SK-N-SH (cell line): Measurements from ENCODE around the gene TACSTD2. TPM values are rescaled to one million over a fixed set of nuclear protein-coding genes. Genes with fewer than 3 reads are reported as not detected.

Source experiments
- CTCF ChIA-PET: fragments of 300-600, 350-600 bp; formaldehyde crosslinking; extraction: SDS; loops from one replicate; lab custom pipeline; 2021; lab: Yijun Ruan, JAX
- POLR2A ChIA-PET: fragments of 350-600 bp; sonication (Branson Sonifier 250); formaldehyde crosslinking; extraction: SDS; loops from one replicate; lab custom pipeline; 2020; ENCODE audit warnings: antibody characterized with exemption, inconsistent platforms; lab: Yijun Ruan, JAX
- DNase-seq: peaks from one replicate; pipeline ENCODE4 v3.0.0; 2012
- H2AFZ ChIP-seq: fragments of 200-600 bp; sonication (generic); 2 replicates; pipeline ENCODE4 v1.8.1; 2016; ENCODE audit warnings: antibody characterized with exemption, mild to moderate bottlenecking, low read depth
- H3F3A ChIP-seq: fragments of 200-600 bp; sonication (generic); replicated peaks from 2 replicates; pipeline ENCODE3; 2016; ENCODE audit warnings: antibody characterized with exemption, mild to moderate bottlenecking; ENCODE audit not compliant: insufficient read depth
- H3K27ac ChIP-seq, 2 experiments: fragments of 200-500 bp in 1 of 2; fragments of 200-600 bp in 1 of 2; sonication (Bioruptor generic) in 1 of 2; sonication (generic), shearing (Covaris generic) in 1 of 2; 2 replicates each; pipeline versions ENCODE4 v1.5.1 to v1.6.1; 2014 to 2016; ENCODE audit warnings: low read depth in 2 of 2, inconsistent platforms in 1 of 2, low read length in 1 of 2, mild to moderate bottlenecking in 1 of 2, mixed read lengths in 1 of 2
- H3K27me3 ChIP-seq: fragments of 200-600 bp; sonication (generic), shearing (Covaris generic); 2 replicates; pipeline ENCODE4 v1.6.1; 2016; ENCODE audit warnings: mixed run types; ENCODE audit not compliant: insufficient read depth
- H3K36me3 ChIP-seq, 2 experiments: fragments of 200-500 bp in 1 of 2; fragments of 200-600 bp in 1 of 2; sonication (Bioruptor generic) in 1 of 2; sonication (generic) in 1 of 2; replicated peaks in 1 of 2; 2 replicates each; pipeline versions ENCODE3 to v1.5.1; 2014 to 2016; ENCODE audit warnings: low read length in 1 of 2, mild to moderate bottlenecking in 1 of 2; ENCODE audit not compliant: insufficient read depth in 2 of 2, control insufficient read depth in 1 of 2
- H3K4me1 ChIP-seq, 2 experiments: fragments of 200-500 bp in 1 of 2; fragments of 200-600 bp in 1 of 2; sonication (Bioruptor generic) in 1 of 2; sonication (generic), shearing (Covaris generic) in 1 of 2; 2 replicates each; pipeline versions ENCODE4 v1.5.1 to v1.6.1; 2014 to 2016; ENCODE audit warnings: low read depth in 1 of 2, low read length in 1 of 2, mixed run types in 1 of 2; ENCODE audit not compliant: insufficient read depth in 2 of 2, control insufficient read depth in 1 of 2
- H3K4me2 ChIP-seq: fragments of 200-600 bp; sonication (generic), shearing (Covaris generic); 2 replicates; pipeline ENCODE4 v1.6.1; 2017; ENCODE audit warnings: mixed run types
- H3K4me3 ChIP-seq, 2 experiments: fragments of 200-500 bp in 1 of 2; fragments of 200-600 bp in 1 of 2; sonication (Bioruptor generic) in 1 of 2; sonication (generic), shearing (Covaris generic) in 1 of 2; 2 replicates each; pipeline versions ENCODE4 v1.5.1 to v1.8.1; 2014 to 2016; ENCODE audit warnings: low read depth in 2 of 2, inconsistent platforms in 1 of 2, low read length in 1 of 2, mild to moderate bottlenecking in 1 of 2, mixed read lengths in 1 of 2, moderate library complexity in 1 of 2
- H3K79me2 ChIP-seq: fragments of 200-600 bp; sonication (generic); 2 replicates; pipeline ENCODE4 v1.8.1; 2017; ENCODE audit warnings: mild to moderate bottlenecking; ENCODE audit not compliant: insufficient read depth
- H3K9ac ChIP-seq: fragments of 200-600 bp; sonication (generic); 2 replicates; pipeline ENCODE4 v1.6.1; 2017; ENCODE audit warnings: mixed run types
- H3K9me2 ChIP-seq: fragments of 200-600 bp; sonication (generic); 2 replicates; pipeline ENCODE4 v1.6.1; 2017; ENCODE audit warnings: mixed run types
- H3K9me3 ChIP-seq: fragments of 200-600 bp; sonication (generic); 2 replicates; pipeline ENCODE4 v1.6.1; 2017; ENCODE audit warnings: mixed run types, mild to moderate bottlenecking, moderate library complexity
- H4K20me1 ChIP-seq: fragments of 200-600 bp; sonication (generic); 2 replicates; pipeline ENCODE4 v1.6.1; 2017; ENCODE audit warnings: mild to moderate bottlenecking, mixed run types; ENCODE audit not compliant: insufficient read depth
- CTCF ChIP-seq: fragments of 200-600 bp; sonication (generic); IDR thresholded peaks from 2 replicates; pipeline ENCODE4 v1.6.1; 2017; ENCODE audit warnings: antibody characterized with exemption, mild to moderate bottlenecking, moderate library complexity
- FOSL2 ChIP-seq: IDR thresholded peaks from 2 replicates; pipeline ENCODE4 v1.4.0; 2012; ENCODE audit warnings: low read depth, mild to moderate bottlenecking, moderate library complexity, borderline replicate concordance
- GABPA ChIP-seq: IDR thresholded peaks from 2 replicates; pipeline ENCODE4 v1.4.0; 2012; ENCODE audit warnings: low read depth, mild to moderate bottlenecking
- GATA2 ChIP-seq: sonication (generic); formaldehyde crosslinking; IDR thresholded peaks from 2 replicates; pipeline ENCODE4 v1.5.0; 2020; ENCODE audit warnings: mild to moderate bottlenecking, missing genetic modification reagents
- IRF3 ChIP-seq: fragments of 150-350 bp; IDR thresholded peaks from 2 replicates; pipeline ENCODE4 v1.6.1; 2016; ENCODE audit warnings: mild to moderate bottlenecking, low read depth, low read length
- NRF1 ChIP-seq: IDR thresholded peaks from 2 replicates; pipeline ENCODE4 v1.6.1; 2012; ENCODE audit warnings: low read depth, mild to moderate bottlenecking, low read length
- PBX3 ChIP-seq: IDR thresholded peaks from 2 replicates; pipeline ENCODE4; 2012
- SIN3A ChIP-seq: IDR thresholded peaks from 2 replicates; pipeline ENCODE4 v1.6.1; 2012; ENCODE audit warnings: low read depth, mild to moderate bottlenecking, low read length, moderate library complexity, borderline replicate concordance
- SMC3 ChIP-seq: IDR thresholded peaks from 2 replicates; pipeline ENCODE4 v1.6.1; 2012; ENCODE audit warnings: low read depth, low read length, improper control_type of control experiment
- TAF1 ChIP-seq: IDR thresholded peaks from 2 replicates; pipeline ENCODE4 v1.6.1; 2012; ENCODE audit warnings: low read depth, mild to moderate bottlenecking, low read length, moderate library complexity, borderline replicate concordance
- TCF12 ChIP-seq: IDR thresholded peaks from 2 replicates; pipeline ENCODE4 v1.4.0; 2012
- TEAD4 ChIP-seq: IDR thresholded peaks from 2 replicates; pipeline ENCODE4 v1.4.0; 2012; ENCODE audit warnings: mild to moderate bottlenecking, borderline replicate concordance; ENCODE audit not compliant: insufficient read depth
- USF2 ChIP-seq: fragments of 150-350 bp; IDR thresholded peaks from 2 replicates; pipeline ENCODE4 v1.6.1; 2017; ENCODE audit warnings: antibody characterized with exemption, low read length, low read depth, borderline replicate concordance
- ZBTB33 ChIP-seq: IDR thresholded peaks from 2 replicates; pipeline ENCODE4 v1.4.0; 2012; ENCODE audit warnings: low read depth, borderline replicate concordance
- WGBS: methylation state at CpG from one replicate; pipeline ENCODE4 v1.1.6; 2017; ENCODE audit warnings: low lambda C conversion rate; 5-methylcytosine and 5-hydroxymethylcytosine counted together
- polyA plus RNA-seq, 3 experiments: library from polyadenylated mRNA; depleted of rRNA; stranded (reverse); fragments of >200 nt; gene quantifications; 2 replicates each; pipeline ENCODE4 v1.2.3, GENCODE V29; 2012

The TACSTD2 gene
- polyA plus RNA-seq, 1 of the 3 experiments (the other 2 are of a cell fraction): 0.02 TPM

GRCh38 chr1:58588396-58588795, 11.3 kb upstream of the TACSTD2 start:
- 88% methylated on average over 5 of the region's 5 CpGs for WGBS
- ChIA-PET CTCF (interaction anchor here (0.6 to 1.0 kb wide), 3 partner anchors 26 to 1426 kb away, joined by 3 to 4 read pairs (median 3); no protein-coding TSS in a partner anchor), POLR2A (no interaction called here)
- H3F3A ChIP-seq: peaks cover 21% of the 10 kb centered on the region
- H3K9ac ChIP-seq: no peak overlapping the region
- no peaks in the 10 kb centered on the region for H3K9me3 ChIP-seq
- no peaks in the 10 kb centered on the region for H3K36me3 ChIP-seq
- no peaks in the 10 kb centered on the region for H3K79me2 ChIP-seq
- H3K4me3 ChIP-seq: no peak overlapping the region
- no peak overlapping the region for H3K4me2 ChIP-seq
- DNase-seq: no peak
- peaks cover 5 to 19% of the 10 kb centered on the region in 2 experiments for H3K4me1 ChIP-seq
- no peak overlapping the region for H3K27ac ChIP-seq
- H3K27me3 ChIP-seq: no peaks in the 10 kb centered on the region
- H3K9me2 ChIP-seq: no peaks in the 10 kb centered on the region
- TF ChIP-seq TEAD4: no peak
- TF ChIP-seq SIN3A: no peak
- TF ChIP-seq GATA2 (CRISPR knock-in tag): no peak
- no peak overlapping the region for H2AFZ ChIP-seq
- H4K20me1 ChIP-seq: no peaks in the 10 kb centered on the region

GRCh38 chr1:58587667-58588066, 10.6 kb upstream of the TACSTD2 start:
- H3K36me3 ChIP-seq: no peaks in the 10 kb centered on the region
- no peaks in the 10 kb centered on the region for H3K79me2 ChIP-seq
- ChIA-PET POLR2A (no interaction called here), CTCF (interaction anchor here (0.6 kb wide), 2 partner anchors 883 to 1425 kb away, joined by 3 read pairs; no protein-coding TSS in a partner anchor)
- no peak overlapping the region for H3K27ac ChIP-seq
- no peak overlapping the region for H2AFZ ChIP-seq
- 92% methylated on average over 2 of the region's 2 CpGs for WGBS
- DNase-seq: no peak
- H3K4me3 ChIP-seq: no peak overlapping the region
- peaks cover 15% of the 10 kb centered on the region for H3F3A ChIP-seq
- H4K20me1 ChIP-seq: no peaks in the 10 kb centered on the region
- H3K4me1 ChIP-seq: peaks cover 3 to 12% of the 10 kb centered on the region in 2 experiments; a peak in 3 of 4 replicates
- H3K9ac ChIP-seq: no peak overlapping the region
- H3K27me3 ChIP-seq: no peaks in the 10 kb centered on the region
- TF ChIP-seq TAF1: no peak
- H3K4me2 ChIP-seq: no peak overlapping the region
- H3K9me3 ChIP-seq: no peaks in the 10 kb centered on the region
- no peaks in the 10 kb centered on the region for H3K9me2 ChIP-seq

- no peaks in the 10 kb centered on the region for H3K79me2 ChIP-seq
- CTCF ChIA-PET: interaction anchor here (1.0 to 1.2 kb wide), 2 partner anchors 9 to 11 kb away, joined by 3 read pairs; no protein-coding TSS in a partner anchor
- H3K4me3 ChIP-seq: no peak overlapping the region
- H3K4me2 ChIP-seq: no peak overlapping the region
- H3K36me3 ChIP-seq: no peaks in the 10 kb centered on the region
- no peaks in the 10 kb centered on the region for H3K9me3 ChIP-seq
- no peak overlapping the region for H3K27ac ChIP-seq
- no peaks in the 10 kb centered on the region for H3K9me2 ChIP-seq
- H3K4me1 ChIP-seq: peaks cover 0 to 12% of the 10 kb centered on the region in 2 experiments; a peak in 2 of 4 replicates
- H3K27me3 ChIP-seq: no peaks in the 10 kb centered on the region
- no peak overlapping the region for H2AFZ ChIP-seq
- H4K20me1 ChIP-seq: no peaks in the 10 kb centered on the region
- DNase-seq: no peak
- POLR2A ChIA-PET: interaction anchor here (1.2 kb wide), 1 partner anchor 9 kb away, joined by 3 read pairs; no protein-coding TSS in a partner anchor
- H3F3A ChIP-seq: peaks cover 12% of the 10 kb centered on the region
- no peak overlapping the region for H3K9ac ChIP-seq
- WGBS: 87% methylated on average over 4 of the region's 4 CpGs
- TF ChIP-seq GABPA (no peak), CTCF (no peak), IRF3 (no peak), PBX3 (no peak), NRF1 (no peak), USF2 (no peak), FOSL2 (no peak), TCF12 (no peak), SMC3 (no peak), GATA2 (CRISPR knock-in tag) (no peak), ZBTB33 (no peak)
Measured at GRCh38 chr1:58586271-58586670, 9.2 kb upstream of the TACSTD2 start.
